ENCODE measurements around the gene WIPI1.
A peak's percentile ranks its signal among the peaks of the same experiment; 100 is the strongest.

The WIPI1 gene

DNA sequence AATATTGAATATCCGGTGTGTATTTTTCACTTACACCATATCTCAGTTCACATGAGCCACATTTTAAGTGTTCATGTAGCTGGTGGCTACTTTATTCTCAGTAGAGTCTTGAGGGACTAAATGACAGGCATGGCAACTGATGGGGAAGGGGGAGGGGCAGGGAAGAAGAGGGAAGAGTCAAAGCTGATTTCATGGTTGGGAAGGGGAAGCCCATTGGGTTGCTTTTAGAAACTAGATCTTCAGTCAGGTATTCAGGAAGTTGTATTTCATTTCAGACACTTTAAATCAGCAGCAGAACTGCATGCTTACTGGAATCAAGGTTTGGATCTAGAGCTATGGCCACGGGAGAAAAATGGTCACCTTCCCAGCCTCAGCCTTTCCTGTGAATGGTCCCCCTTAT is 2.9 kb upstream of the WIPI1 start:
- no peak for DNase-seq

DNA sequence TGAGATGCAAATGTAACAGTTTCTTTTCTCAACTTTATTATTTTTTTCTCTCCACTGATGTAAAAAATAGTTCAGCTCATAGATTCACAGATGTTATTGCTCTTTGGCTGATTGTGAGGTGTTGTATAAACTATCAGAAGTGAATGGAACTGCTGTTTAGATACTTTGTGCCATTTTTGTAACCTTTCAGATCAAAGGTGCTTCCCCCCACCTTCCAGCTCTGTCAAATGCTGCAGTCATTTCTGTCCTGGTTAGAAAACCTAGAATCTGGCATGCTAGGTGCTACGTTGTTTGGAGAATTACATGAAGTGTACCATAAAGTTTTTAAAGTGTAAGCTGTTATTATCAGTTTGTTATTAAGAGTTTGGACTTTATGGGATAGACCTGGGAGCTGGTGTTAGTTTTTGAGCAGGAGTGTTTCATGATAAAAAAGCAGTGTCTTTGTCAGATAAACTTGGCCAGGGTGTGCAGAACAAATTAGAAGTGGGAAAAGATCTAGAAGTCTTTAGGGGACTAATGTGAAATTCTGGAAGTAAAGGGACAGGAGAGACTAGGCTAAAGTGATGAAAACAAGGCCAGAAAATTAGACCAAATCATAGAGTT is 1.8 kb upstream of the WIPI1 start:
- DNase-seq, result no peak

DNA sequence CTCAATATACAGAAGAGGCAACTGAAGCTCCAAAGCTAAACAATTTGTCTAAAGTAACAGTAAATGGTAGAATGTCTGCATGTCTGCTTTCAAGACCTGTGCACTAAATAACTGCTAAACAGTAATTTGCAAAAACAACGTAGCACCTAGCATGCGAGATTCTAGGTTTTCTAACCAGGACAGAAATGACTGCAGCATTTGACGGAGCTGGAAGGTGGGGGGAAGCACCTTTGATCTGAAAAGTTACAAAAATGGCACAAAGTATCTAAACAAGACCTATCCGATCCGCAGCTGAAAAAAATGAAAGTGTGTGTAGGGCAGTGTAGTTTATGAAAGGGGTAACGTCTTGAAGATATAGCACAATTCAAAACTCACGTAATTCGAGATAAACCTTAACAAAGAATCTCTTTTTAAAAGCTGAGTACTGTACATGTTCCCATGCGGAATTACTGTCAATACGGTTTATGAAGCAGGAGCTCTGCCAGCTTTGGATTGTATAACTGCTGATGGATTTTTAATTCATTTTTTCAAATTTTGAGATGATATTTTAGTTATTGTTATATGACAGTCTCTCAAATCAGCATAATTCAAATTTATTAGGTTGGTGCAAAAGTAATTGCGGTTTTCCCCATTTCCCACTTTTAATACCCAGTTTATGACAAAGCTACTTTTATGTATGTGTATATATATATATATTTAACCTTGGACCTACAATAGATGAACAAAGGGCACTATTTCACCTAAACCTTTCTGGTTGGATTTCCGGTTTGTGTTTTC is 1.2 kb upstream of the WIPI1 start:
- no peak for DNase-seq

DNA sequence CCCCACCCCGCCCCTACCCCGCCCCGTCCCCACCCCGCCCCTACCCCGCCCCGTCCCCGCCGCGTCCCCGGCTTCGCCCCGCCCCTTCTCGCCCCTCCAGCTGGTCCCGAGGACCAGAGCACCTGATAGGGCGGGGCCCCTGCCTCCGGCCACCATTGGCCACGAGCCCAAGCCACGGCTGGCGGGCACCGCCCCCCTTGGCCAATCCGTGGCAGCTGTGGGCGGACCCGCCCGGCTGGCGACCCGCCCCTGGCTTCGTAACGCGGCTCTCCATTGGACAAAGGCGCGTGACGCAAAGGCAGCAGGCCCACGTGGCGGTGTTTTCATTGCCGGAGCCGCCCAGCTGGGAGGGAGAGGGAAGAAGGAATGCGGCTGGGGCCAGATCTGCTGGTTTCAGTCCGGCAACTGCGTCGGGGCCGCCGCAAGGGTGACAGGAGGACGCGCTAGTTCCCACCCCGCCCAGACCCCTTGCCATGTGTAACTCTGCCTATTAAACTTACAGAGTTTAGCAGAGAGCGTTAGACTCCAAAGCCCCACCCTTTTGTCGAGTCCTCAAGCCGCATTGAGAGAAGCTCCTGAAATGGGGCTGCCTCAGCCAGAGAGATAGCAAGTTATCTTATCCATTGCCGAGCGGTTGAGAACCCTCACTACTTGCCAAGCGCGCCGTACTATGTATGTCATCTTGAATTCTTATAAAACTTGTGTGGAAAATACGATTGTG is 403 bp upstream of the WIPI1 start:
- DNase-seq, result peak; percentile 98

DNA sequence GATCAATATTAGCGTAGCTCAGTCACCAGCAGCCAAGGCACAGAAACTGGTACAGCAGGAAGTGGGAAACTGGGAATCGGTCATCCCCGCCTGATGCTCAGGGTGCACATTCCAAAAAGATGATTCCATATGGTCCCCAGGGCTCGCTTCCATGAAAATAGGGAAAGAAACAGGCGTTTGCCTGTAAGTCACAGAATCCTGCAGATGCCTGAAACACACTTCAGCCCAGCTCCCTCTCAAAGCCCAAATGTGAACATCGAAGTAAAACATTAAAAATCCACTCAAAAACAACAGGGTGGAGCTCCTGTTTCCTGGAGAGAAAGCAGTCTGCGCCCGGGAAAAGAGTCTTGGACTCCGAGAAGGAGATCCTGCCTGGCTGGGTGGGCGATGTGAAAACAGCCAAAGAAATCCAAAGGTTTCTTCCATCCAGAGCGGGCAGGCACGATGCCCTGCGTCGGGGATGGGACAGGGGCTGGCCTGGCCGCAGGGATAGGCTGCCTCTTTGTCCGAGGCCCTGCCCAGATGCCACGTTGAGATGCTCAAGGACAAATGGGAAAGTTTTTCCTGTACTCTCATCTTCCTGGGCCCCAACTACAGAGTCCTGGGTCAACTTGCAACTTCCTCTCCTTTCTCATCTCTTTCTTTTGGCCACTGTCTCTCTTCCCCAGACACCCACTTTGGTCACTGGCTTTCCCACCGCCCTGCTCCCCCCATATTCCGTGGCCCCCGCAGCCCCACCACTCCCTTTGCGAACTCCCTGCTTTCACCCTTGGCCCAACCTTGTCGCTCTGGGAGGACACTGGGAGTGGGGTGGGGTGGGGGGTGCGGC is 743 bp downstream of the WIPI1 start:
- DNase-seq, result peak; percentile 87

DNA sequence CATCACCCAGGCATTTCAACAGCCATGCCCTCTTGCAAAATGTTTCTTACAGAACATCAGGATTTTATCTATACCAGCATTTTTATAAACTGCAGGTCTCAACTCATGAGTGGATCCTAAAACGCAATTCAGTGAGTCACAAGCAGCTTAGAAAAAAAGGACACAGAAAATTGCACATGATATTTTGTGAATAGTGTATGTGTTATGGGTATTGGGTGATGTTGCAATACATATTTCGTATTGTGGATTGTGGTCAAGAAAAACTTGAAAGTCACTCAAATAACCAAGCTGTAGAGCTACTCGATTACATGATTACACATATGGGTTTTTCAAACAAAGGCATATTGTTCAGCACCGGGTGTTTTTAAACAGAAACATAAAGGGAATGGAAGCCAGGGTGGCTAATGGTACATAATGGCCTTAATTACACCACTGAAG is 1.4 kb downstream of the WIPI1 start:
- peak; percentile 73 for DNase-seq

DNA sequence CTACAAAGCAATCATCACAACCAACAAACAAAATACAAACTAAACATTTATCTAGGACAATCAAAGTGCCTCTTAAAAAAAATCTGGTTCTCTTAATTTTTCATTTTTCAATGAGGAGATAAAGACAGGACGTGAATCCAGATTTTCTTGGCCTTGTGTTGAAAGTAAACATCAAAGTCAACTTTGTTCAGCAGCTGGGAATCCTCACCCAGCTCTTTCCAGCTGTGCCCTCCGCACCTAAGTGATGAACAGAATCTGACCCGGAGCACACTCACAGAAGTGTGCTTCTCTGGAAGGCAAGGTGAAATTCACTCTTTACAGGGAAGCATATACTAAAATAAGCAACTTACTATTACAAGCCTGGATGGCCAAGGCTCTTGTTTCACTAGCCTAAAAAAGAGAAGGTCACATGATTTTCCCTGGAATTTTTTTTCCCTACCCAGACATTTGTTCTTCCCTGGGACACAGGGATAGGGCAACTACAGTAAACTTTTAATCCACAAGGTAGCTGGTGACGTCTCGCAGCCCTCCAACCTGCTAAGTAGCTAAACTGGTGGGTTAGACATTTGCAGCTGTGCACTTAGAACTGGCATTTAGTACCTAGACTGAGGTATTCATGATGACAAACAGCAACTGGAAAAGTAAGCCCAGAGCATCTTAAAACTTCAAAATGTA is 3.2 kb downstream of the WIPI1 start:
- no peak for DNase-seq

DNA sequence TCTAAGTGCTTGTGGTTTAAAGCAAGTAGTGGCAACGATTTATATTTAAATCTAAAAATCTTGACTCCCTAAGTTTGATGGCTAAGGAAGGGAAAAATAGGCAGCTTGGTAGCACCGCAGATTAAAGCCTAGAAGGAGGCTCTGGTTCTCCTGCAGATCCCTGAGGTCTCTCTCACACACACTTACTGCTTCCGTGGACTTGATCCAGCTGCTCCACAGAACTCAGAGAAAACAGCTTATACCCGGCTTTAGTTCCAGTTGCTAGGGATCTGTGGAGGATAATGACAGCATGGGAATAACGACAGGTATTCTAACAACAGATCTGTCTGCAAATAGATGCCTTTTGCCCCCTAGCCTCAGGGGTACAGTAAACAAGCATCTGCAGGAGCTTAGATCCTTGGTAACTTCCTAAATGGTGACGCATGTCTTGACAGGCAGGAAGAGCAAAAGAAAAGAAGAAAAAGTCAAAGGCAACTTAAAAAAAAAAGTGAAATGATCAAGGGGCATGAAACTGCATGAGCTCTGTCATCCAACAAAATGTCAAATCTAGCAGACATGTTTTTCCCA is 4.5 kb downstream of the WIPI1 start:
- DNase-seq, result no peak

DNA sequence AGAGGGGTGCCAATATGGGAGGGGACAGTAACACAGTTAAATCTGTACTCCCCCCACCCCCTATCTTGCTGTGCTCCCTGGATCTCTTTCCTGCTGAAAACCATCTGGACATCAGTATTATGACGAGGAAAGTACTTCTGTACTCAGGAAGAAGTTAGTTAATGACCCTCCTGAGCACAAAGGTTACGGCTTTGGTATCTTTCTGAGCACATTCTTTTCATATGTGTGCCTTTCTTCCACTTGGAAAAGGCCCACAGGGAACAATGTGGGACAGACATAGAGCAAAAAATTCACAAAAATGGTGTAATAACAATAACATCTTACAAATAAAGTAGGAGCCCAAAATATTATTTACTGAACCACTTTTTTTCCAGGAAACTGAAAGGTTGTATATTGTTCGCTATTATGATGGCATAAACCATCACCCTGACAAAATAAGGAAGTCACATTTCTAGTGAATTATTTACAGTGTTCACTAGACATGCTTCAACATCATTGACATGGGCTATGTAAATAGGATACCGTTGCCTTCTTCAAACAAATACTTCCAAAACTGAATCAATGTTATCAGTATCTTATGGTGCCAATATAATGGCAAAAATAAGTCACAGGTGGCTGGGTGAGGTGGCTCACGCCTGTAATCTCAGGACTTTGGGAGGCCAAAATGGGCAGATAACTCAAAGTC is 5.5 kb downstream of the WIPI1 start:
- no peak for DNase-seq

DNA sequence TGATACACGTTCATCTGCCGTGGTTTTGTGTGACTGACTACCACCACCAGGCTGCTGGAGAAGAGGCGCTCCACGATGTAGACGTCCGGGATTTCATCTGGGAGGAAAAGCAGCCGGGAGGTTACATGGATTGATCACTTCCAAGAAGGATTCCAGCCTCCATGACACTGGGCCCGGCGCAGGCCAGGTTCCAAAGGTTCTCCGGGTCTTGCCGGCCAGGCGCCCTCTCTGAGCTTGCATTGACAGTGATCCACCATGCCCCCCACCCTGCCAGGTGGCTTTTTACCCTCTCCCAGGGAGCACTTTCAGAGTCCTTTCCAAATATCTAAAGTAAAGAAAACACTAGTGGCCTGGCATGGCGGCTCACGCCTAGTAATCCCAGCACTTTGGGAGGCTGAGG is 6.5 kb downstream of the WIPI1 start:
- no peak for DNase-seq

DNA sequence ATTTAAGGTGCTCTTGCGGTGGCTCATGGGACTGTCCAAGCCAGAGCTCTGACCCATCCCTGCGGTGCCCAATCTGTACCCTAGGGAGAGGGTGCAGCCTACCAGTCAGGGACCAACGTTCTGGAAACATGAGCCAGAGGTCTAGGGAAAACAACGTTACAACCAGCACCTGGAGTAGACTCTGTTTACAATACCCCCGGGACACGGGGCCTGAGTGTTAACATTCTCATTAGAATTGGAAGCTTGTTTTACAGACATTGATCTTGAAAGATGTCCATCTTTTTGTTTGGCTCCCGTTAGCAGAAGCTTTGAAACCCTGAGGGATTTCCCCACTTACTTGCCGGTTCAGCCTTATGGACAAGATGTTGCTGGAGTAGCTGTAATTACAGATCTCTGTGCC is 6.9 kb downstream of the WIPI1 start:
- DNase-seq, result no peak

DNA sequence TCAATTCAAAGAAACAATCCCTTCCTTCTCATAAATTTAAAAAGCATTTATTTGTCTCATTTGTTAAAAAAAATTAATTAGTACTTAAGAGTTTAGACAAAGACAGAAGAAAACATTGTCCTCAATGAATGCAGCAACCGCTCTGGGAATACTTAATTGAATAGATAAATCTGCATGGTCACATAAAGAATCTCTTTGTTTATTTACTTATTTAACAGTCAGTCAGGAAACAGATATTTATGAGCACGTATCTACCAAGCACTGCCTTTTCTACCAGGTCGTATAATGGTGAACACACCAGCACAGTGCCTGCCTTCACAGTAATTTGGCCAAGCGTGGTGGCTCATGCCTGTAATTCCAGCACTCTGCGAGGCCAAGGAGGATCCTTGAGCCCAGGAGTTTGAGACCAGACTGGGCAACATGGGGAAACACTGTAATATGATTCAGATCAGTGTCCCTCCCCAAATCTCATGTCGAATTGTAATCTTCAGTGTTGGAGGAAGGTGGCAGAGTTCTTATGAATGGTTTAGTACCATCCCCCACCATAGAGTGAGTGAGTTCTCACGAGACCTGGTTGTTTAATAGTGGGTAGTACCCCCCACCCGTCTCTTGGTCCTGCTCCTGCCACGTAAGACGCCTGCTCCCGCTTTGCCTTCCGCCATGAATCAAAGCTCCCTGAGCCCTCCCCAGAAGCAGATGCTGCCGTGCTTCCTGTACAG is 8.1 kb downstream of the WIPI1 start:
- no peak for DNase-seq

DNA sequence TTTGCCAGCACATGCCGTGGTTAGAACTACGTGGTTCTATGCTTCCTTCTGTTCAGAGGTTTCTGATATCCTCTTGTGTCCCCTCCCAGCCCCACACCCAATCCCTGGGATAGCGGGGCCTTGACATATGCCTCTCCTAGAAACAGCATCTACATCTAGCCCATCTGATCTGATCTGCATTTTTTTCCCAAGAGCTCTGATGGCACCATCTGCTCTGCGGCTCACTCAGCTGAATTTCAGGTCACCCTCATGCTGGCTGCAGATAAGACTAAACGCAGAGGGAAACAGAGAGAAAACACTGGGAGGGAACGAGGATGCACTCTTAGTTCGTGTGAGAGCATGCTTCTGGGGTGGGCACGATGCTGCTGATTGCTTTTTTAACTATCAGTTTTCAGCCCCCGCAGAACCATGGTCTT is 10.7 kb downstream of the WIPI1 start:
- DNase-seq, result no peak

DNA sequence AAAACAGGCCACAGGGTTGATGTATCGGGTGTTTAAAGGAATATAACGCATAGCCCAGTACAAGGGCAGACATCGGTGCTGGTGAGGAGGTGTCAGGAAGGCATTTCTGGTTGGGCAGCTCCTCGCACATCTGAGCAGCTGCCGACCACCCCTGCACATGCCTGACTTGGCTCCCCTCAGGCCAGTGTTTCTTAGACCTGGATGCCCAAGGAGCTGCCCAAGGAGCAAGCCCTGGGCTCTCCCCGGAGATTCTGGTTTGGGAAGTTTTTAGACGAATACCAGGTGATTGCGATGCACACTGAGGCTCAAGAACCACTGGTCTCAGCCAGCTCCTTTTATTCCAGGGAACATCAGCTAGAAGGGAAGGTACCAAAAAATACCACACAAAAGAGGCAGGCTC is 11.6 kb downstream of the WIPI1 start:
- DNase-seq, result no peak

DNA sequence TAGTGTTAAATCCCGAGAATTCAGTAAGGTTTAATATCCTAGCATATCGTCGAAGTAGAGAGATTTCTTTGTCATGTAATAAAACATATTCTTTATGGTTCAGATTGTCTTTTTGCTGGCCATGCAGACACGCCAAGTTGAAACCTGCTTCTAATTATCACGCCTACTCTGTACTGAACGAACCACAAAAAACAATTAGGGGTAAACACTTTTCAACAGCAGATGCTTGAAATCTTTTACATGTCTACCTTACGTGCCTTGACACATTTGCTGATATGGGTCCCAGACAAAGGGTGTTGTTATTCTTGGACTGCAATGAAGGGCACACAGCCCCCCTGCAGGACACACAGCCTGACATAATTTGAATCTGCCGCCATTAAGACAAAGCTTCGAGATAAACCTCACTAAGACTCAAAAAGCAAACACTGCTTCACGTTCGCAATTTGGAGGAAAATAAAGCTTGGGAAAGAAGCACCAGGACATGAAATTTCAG is 13.3 kb downstream of the WIPI1 start:
- DNase-seq, result peak; percentile 50

DNA sequence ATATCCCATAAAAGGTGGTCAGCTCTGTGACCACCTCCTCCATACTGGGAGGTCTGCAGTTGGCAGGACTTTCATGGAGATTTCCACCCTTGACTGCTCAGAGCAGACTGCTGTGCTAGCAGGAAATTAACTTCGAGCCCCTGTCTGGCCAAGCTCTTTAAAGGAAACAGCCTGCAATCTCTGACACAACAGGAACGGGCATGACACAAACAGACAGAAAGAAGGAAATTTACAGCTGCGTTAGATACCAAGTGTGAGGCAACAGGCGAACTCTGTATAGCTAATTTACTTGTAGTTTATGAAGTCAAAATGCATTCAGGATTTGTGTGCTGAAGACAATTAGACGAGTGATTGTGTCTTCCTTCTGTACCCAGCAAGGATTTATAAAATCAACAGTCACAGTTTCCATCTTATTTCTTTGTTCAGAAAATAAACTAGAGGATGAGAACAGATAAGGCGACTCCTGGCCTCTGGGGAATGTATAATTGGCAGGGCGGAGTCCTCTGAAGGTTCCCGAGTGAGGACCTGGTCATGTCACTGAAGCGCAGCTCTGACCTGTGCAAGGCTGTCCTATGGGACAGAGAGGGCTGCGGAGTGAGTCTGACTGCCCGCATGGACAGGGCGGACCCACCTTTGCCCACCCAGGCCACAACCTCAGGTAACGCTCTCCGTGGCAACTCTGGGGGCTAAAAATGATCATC is 16.1 kb downstream of the WIPI1 start:
- no peak for DNase-seq

DNA sequence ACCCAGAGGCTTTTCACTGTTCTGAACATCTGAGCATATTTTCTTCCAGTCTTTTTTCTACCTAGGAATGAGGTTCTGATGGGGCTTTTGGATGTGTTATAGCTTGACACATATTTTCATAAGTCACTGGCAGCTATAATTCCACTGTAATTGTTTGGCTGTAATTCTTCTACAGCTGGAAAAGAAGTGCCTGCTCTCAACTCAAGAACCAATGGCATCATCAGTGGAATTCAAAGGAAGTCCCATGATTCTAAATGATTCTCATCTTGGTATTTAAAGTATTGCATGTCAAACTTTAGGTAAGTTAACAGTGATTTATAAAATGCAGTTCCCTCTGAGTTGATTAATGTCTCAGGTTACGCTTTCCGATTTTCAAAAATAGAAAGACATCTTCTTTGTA is 16.8 kb downstream of the WIPI1 start:
- no peak for DNase-seq

DNA sequence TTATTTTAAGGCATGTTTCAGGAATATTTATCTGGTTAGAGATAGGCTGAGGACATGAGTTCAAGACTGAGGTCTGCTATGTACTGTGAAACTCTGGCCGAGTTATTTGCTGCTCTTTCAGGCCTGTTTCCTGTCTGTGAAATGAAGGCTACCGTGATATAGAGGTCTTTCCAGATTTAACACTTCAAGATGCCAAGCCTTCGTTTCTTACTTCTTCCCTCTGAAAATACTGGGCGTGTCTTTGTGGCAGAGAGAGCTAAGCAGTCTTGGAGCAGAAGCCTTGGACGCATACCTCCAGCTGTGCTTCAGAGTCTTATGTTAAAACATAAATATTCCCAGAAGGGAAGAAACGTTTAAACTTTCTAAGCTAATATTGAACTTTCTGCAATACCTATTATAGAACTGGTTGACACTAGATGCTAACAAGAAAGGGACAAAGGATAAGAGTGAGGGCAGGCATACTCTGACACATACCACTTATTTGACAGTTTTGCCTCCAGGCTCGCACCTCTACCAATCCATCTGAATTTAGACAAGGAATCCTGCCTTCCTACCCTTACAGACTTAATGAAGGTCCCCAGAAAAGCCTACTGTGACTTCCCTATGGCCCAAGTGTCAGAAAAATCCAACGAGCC is 17.5 kb downstream of the WIPI1 start:
- DNase-seq, result no peak

DNA sequence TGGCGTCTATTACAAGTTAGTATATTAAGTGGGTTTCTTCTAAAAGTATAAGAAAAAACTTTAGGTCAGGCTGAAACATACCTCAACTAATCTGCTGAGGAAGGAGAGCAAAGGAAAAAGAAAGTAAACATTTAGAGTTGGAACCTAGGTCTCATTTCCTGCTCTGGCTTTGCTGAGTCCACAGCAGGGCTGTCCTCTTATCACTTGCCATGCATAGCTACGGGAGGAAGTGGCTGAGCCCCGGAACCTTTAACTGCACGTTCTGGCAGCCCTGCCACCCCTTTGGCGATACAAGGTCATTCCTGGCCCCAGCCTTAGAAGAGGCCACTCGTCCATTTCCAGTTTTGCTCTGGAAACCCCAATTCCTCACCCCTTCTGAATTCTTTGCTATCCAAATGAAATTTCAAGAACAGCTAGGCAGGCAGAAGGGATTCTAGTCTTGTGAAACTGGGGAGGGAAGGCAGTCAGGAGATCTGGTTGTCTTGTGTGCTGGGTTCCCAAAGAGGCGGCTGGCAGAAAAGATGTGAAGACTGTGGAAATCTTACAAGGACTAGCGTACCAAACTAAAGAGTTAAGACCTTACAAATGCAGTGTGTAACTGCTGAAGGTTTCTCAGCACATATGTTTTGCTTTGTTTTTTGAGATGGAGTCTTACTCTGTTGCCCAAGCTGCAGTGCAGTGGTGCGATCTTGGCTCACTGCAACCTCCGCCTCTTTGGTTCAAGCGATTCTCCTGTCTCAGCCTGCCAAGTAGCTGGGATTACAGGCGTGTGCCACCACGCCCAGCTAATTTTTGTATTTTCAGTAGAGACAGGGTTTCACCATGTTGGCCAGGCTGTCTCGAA is 19.1 kb downstream of the WIPI1 start:
- no peak for DNase-seq
